MM.1S (cell line): ENCODE results near the gene IGFBP4.

Source experiments
- CTCF ChIP-seq: fragments of 300-600 bp; sonication (generic); IDR thresholded peaks from 2 replicates; pipeline ENCODE4 v1.5.1; 2016; ENCODE audit warnings: antibody characterized with exemption, low read length, mixed read lengths
- EZH2 ChIP-seq: fragments of 300-600 bp; sonication (generic); optimal IDR thresholded peaks from 2 replicates; pipeline ENCODE3; 2017; ENCODE audit warnings: low read depth, mild to moderate bottlenecking, antibody characterized with exemption, low read length, mixed read lengths

DNA sequence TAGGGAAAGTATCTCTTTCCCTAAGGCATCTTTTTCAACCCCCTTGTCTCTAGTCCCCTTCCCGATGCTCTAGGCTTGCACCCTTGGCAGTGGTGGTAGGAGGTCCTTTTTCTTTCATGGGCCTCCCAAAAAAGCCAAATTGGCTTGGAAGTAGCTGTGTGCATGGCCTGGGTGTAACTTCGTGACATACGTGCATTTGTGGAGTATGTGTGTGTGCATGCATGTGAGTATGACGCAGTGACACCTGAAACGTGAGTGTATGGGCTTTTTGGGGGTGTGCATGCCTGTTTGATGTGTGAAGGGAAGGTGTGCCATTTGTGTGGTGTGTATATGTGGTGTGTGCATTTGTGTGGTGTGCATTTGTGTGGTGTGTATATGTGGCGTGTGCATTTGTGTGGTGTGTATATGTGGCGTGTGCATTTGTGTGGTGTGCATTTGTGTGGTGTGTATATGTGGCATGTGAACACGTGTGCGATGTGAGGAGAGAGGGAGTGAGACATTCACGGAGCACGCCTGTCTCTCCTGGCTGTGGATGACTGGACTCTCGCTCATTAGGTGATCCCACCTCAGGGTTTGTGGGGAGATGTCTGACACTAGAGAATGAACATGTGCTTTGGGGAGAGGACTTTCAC lies 15.7 kb downstream of the IGFBP4 start:
- TF ChIP-seq CTCF (no peak), EZH2 (no peak)
